GM19238 (cell line): ENCODE results near the gene CDHR2.
"Not testable (repeated sequence)": the region's sequence is repeated elsewhere in the genome, so short reads cannot be mapped to it uniquely, and the experiment has no call there.

Experiments used
- DNase-seq: peaks from one replicate; pipeline ENCODE4 v3.0.0; 2011; ENCODE audit warnings: low spot score; ENCODE audit not compliant: insufficient read length

The CDHR2 gene

DNA sequence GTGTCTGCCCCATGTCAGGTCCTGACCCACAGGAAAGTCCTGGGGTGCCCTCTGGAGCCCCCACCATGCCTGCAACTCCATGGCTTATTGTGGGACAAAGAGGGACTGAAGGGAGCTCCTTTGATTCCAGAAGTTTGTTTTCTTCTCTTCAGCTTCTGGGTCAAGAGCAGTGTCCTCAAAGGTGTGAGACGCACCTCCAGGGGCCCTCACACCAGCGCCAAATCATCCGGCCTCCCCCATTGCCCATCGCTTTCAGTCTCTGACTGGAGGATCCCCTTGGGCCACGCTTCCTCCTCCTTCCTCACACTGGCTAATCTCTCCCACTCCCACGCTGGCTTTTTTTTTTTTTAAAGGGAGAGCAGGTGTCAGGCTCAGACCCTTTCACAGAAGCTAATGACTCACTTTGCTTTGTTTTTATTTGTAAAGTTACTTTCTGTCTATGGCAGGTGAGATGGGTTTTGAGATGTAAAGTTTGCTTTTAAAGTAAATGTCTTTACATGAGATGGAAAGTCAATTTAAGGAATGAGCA is 16.7 kb downstream of the CDHR2 start:
- no peak for DNase-seq

DNA sequence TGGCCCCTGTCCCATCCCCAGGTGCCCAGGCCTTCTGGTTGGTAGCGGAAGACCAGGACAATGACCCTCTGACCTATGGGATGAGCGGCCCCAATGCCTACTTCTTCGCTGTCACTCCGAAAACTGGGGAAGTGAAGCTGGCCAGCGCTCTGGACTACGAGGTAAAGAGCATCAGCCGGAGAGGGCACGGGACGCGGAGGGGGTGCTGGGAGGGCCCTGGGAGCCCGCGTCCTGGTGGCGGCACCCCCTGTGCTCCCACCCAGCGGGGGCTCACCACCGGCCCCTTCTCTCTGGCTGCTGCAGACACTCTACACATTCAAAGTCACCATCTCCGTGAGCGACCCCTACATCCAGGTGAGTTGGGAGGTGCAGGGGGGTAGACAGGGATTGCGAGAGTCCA is 19.5 kb downstream of the CDHR2 start:
- DNase-seq: no peak

DNA sequence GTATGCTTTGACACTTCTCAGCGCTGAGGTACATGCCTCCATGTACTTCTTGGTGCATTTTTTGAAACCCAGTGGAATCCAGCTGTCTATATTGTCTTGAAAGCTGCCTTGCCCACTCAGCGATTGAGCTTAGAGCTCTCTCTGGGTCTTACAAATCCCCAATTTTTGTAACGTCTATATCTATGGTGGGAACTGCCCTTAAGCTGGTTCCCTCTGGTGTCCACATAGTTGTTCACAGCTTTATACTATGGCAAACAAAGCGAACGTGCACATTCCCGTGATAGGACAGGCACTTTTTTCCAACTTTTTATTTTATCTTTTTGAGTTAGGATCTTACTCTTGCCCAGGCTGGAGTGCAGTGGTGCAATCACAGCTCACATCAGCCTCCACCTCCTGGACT is 20.9 kb downstream of the CDHR2 start:
- no peak for DNase-seq

- DNase-seq: peak; percentile 76
These were observed 24.6 kb downstream of the CDHR2 start for GRCh38 chr5:176573564-176574296.

- DNase-seq: no peak
These were observed 25.1 kb downstream of the CDHR2 start for GRCh38 chr5:176574297-176574591.

GRCh38 chr5:176575066-176575465 is 25.9 kb downstream of the CDHR2 start:
- DNase-seq: no peak

- no peak for DNase-seq
These were observed 26.6 kb downstream of the CDHR2 start for GRCh38 chr5:176575488-176576422.

DNA sequence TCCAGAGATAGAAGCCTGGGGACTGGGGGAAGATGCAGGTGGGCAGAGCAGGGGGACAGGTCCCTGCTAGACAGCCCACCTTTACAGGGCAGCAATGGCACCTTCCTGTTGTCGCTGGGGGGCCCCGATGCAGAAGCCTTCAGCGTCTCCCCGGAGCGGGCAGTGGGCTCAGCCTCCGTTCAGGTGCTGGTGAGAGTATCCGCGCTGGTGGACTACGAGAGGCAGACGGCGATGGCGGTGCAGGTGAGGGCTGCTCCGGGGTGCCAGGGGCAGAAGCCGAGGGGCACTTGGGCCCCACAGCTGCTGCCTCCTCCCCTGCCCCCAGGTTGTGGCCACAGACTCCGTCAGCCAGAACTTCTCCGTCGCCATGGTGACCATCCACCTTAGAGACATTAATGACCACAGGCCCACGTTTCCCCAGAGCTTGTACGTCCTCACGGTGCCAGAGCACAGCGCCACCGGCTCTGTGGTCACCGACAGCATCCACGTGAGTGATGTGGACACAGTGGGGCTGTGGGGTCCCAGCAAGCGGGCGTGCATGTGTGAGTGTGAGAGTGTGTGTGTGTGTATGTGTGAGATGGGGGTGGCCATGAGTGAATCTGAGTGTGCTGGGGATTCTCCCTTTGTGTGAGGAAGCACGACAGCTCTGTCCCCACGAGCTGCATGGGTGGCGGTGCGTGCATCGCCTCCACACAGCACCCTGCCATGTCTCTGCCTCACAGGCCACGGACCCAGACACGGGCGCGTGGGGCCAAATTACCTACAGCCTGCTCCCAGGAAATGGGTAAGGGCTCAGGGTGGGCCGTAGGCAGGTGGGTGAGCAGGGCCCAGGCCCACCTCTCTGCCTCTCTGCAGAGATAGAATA is 28.4 kb downstream of the CDHR2 start:
- no peak for DNase-seq

DNA sequence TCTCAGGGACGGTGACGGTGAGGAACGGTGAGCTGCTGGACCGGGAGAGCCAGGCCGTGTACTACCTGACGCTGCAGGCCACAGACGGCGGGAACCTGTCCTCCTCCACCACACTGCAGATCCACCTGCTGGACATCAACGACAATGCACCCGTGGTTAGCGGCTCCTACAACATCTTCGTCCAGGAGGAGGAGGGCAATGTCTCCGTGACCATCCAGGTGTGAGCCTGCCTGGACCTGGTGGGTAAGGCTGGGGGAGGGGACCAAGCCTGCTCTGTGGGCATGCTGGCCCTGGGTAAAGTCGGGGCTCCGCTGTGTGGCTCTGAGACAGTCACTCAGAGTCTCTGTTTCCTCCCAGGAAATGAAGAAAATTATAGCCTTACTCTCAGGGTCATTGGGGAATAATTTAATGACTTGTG is 29.3 kb downstream of the CDHR2 start:
- DNase-seq: peak; percentile 31

DNA sequence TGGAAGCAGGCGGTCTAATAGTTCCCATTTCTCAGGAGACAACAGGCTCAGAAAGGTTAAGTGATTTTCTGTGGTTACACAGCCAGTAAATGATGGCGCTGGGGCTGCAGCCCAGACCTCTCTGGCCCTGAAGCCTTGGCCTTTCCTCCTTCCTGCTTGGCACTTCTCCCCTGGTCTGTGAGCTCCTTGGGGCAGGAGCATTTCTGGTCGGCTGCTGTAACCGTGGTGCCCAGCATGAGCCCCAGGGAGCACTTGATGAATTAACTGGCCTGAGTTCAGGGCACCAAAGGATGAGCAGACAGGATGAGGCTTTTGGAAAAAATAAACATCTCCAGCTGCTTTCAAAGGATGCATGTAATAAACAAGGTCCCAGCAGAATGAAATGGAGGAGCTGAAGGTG is 30.2 kb downstream of the CDHR2 start:
- DNase-seq: no peak

GRCh38 chr5:176581361-176581760 is 32.2 kb downstream of the CDHR2 start:
- no peak for DNase-seq

GRCh38 chr5:176583076-176583475 is 33.9 kb downstream of the CDHR2 start:
- no peak for DNase-seq

GRCh38 chr5:176587398-176587797 is 38.3 kb downstream of the CDHR2 start:
- no peak for DNase-seq

DNA sequence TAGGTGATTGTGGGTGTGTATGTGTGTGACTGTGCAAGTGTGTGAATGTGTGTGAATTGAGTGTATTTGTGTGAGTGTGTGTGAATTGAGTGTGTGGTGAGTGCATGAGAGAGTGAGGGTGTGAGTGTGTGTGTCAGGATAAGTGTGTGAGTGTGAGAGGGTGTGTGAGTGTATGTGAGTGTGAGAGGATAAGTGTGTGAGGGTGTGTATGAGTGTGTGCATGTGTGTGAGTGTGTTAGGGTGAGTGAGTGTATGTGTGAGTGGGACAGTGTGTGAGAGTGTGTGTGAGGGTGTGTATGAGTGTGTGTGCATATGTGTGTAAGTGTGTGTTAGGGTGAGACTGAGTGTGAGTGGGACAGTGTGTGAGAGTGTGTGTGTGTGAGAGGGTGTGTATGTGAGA is 39.2 kb downstream of the CDHR2 start:
- no peak for DNase-seq

DNA sequence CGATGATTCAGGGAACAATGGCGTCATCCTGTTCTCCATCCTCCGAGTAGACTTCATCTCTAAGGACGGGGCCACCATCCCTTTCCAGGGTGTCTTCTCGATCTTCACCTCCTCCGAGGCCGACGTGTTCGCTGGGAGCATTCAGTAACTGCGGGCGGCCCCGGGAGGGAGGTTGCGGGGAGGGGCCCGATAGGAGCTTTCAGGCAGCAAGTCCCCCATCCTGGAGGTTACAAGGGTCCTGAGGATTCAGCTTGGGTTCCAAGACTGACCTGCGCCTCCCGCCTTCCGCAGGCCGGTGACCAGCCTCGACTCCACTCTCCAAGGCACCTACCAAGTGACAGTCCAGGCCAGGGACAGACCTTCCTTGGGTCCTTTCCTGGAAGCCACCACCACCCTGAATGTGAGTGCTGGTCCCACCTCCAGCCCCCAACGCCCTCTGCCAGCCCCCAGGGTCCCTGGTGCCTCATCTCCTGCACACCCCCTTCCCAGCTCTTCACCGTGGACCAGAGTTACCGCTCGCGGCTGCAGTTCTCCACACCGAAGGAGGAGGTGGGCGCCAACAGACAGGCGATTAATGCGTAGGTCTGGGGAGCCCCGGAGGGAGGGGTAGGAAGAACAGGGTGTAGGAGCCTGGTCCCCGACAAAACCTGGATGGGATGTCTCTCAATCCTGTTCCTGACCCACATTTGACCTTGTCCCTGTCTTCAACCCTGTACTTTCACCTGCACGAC is 40.1 kb downstream of the CDHR2 start:
- no peak for DNase-seq

DNA sequence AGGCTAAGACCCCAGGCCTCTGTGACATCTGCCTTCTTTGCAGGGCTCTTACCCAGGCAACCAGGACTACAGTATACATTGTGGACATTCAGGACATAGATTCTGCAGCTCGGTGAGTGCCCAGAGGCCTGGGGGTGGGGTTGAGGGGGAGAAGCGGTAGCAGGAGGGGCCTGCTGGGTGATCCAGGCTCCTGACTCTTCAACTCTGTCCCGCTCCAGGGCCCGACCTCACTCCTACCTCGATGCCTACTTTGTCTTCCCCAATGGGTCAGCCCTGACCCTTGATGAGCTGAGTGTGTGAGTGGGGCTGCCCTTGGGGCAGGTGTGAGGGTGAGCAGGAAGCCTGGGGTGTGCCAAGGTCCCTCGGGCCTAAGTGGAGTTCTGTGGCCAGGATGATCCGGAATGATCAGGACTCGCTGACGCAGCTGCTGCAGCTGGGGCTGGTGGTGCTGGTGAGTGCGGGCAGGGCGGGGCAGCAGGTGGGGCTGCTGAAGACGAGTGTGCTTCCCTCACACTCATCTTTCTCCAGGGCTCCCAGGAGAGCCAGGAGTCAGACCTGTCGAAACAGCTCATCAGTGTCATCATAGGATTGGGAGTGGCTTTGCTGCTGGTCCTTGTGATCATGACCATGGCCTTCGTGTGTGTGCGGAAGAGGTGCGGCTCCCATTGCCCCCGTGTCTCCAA is 41.0 kb downstream of the CDHR2 start:
- DNase-seq: no peak

DNA sequence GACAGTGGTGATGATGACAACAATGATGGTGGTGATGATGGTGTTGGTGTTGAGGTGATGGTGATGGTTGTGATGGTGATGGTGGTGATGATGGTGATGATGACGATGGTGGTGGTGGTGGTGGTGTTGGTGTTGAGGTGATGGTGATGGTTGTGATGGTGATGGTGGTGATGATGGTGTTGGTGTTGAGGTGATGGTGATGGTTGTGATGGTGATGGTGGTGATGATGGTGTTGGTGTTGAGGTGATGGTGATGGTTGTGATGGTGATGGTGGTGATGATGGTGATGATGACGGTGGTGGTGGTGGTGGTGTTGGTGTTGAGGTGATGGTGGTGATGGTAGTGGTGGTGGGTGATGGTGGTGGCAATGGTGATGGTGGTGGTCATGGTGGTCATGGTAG is 42.5 kb downstream of the CDHR2 start:
- not testable (repeated sequence) for DNase-seq

- DNase-seq: no peak
These were observed 43.4 kb downstream of the CDHR2 start for GRCh38 chr5:176592573-176592972.

DNA sequence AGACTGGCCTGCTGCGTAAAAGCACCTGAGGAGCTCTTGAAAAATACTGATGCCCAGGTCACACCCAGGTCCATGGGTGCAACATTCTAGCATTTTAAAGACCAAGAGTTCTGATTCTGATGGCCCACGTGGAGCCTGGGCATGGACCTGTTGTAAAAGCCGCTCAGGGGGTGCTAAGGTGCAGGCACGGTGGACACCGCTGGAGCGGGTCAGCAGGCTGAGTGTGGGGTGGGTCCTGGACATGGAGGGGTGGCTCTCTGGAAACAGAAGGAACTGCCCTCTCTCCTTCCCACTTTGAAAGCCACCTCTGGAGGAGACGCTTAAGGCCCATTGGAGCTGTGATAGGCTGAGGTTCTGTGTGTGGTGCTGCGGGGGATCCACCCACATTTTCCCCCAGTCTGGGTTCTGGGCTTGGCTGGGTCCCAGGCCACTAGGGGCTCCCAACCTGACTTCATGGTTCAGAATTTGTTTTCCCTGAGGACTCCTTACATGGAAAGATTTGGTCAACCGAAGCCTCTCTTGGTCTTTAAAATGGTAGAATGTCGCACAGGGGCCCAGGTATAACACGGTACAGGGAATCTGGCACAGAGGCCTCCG is 44.2 kb downstream of the CDHR2 start:
- no peak for DNase-seq

DNA sequence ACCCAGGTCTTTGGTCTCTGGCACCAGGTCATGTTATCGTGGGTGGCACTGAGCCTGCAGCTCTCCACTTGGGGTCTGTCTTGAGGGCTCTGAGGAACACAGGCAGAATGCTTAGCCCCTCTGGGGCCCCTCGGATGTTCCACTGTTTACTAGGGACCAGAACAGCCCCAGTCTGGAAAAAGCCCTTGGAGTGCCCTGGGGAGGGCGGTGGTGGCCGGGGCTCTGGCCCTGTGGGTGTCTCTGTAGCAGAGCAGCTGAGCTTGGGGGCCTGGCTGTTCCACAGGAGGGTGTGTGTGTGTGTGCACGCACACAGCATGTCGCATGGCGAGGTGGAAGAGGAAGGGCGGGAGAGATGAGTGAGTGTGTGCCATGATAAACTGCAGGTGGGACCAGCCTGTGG is 45.4 kb downstream of the CDHR2 start:
- no peak for DNase-seq
